ENCODE measurements around the gene MYO1H.

DNA sequence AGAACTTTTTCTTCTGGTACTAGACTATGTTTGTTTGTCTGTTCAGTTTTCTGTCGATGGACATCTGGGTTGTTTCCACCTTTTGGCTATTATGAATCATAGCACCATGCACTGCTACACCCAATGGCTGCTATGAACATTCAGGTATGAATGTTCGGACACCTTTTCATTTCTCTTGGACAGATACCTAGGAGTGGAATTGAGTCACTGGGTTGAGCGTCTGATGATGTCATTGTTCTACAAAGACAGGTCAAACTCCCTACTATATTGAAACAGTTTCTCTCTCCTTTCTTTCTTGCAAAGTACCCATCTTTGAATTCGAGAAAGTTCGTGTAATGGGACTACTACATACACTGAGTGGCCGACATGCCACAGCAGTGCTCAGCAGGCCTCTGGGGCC, 84.7 kb downstream of the MYO1H start:
- TF ChIP-seq, protein P1, sequence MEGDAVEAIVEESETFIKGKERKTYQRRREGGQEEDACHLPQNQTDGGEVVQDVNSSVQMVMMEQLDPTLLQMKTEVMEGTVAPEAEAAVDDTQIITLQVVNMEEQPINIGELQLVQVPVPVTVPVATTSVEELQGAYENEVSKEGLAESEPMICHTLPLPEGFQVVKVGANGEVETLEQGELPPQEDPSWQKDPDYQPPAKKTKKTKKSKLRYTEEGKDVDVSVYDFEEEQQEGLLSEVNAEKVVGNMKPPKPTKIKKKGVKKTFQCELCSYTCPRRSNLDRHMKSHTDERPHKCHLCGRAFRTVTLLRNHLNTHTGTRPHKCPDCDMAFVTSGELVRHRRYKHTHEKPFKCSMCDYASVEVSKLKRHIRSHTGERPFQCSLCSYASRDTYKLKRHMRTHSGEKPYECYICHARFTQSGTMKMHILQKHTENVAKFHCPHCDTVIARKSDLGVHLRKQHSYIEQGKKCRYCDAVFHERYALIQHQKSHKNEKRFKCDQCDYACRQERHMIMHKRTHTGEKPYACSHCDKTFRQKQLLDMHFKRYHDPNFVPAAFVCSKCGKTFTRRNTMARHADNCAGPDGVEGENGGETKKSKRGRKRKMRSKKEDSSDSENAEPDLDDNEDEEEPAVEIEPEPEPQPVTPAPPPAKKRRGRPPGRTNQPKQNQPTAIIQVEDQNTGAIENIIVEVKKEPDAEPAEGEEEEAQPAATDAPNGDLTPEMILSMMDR (IDR thresholded peaks at IDR 0.05 in 4 of 5, conservative IDR thresholded peaks at IDR 0.05 in 1 of 5): no peak
- no peak for TF ChIP-seq POLR2A (IDR thresholded peaks at IDR 0.05)

All from gastrocnemius medialis (tissue), 4 donors.